ENCODE measurements around the gene SPSB1. TPM values are rescaled to one million over a fixed set of nuclear protein-coding genes. Genes with fewer than 3 reads are reported as not detected.

SPSB1 gene
- polyA plus RNA-seq, 3 donors = 10.8 to 11.8 (median 11.6) TPM

- DNase-seq (ENCODE audit: low read depth in 3 of 3, low spot score in 2 of 3) = no peak
Observed at GRCh38 chr1:9340172-9340854, 47.6 kb downstream of the SPSB1 start.

- no peak for DNase-seq (ENCODE audit: low read depth in 3 of 3, low spot score in 2 of 3)
Observed at GRCh38 chr1:9340864-9341263, 48.2 kb downstream of the SPSB1 start.

DNA sequence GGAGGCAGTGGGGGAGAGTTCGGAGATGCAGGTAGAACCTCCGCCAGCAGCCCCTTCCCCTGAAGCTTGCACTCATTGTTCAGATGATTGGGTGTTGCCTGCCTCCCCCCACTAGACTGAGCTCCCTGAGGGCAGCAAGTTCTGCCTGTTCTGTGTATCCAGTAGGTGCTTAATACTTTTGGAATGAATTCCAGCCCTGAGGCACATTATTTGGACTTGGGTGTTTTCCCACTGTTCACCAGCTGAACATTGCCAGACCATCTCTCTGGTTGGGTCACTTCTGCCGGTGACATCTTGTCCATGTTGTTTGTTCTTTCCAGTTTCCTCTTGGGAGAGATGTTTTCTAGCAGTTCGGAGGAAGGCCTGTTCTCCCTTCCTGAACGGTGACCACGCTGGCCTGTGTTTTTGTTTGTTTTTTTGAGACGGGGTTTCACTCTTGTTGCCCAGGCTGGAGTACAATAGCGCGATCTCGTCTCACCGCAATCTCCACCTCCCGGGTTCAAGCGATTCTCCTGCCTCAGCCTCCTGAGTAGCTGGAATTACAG, 48.7 kb downstream of the SPSB1 start:
- no peak for DNase-seq (ENCODE audit: low read depth in 3 of 3, low spot score in 2 of 3)

- DNase-seq (ENCODE audit: low read depth in 3 of 3, low spot score in 2 of 3) = no peak
Observed at GRCh38 chr1:9343269-9343668, 50.6 kb downstream of the SPSB1 start.

DNA sequence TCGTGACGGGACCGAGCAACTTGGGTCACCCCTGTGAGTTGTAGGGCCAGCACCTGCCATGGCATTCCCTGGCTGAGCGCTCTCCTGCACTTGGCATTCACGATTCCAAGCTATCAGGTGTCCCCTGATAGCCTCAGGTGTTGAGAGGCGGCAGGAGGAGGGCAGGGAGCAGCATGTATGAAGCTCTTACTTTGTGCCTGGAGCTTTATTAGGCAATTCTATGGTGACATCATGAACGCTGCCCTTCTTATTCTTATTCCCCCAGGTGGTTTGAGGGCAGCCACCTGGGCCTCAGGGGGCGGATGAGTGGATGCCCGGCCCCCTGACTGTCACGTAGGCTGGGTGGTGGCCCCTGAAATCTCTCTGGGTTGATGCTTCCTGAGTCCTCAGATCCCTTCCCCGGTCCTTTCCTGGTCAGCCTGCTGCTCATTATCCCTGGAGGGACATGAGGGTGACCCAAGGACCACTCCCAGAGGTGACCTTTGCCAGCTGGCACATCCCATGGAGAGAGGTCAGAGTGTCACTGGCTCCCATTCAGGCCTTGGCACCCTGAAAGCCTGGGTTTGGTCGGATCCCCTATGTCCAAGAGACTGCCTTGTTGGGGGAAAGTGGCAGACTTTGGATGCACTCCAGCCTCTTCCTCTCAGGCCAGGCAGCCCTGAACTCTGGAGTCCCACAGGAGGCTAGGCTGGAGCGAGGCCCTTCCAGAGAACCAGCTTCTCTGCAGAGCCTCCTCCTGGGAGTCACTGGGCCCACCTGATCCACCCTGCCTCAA, 51.9 kb downstream of the SPSB1 start:
- no peak for DNase-seq (ENCODE audit: low read depth in 3 of 3, low spot score in 2 of 3)

DNA sequence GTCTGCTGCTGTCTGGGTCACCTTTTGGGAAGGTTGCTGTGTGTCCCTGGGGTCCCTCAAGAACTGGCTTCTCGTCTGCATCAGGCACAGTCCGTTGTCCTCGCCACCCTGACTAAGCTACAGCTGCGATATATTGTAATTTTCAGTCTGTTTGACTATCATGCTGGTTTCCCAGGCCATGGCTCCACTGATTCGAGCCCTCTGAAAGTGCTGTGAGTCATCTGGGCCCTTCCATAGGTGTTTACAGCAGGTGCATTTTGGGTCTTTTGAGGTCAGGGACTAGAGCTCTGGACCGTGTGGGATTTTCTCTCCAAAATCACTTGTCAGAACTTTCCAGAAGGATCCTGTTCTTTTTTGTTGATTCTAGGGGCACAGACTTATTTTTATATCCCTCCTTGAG, 52.8 kb downstream of the SPSB1 start:
- DNase-seq (ENCODE audit: low read depth in 3 of 3, low spot score in 2 of 3) = no peak

- no peak for DNase-seq (ENCODE audit: low read depth in 3 of 3, low spot score in 2 of 3)
Observed at GRCh38 chr1:9345922-9346321, 53.2 kb downstream of the SPSB1 start.

DNA sequence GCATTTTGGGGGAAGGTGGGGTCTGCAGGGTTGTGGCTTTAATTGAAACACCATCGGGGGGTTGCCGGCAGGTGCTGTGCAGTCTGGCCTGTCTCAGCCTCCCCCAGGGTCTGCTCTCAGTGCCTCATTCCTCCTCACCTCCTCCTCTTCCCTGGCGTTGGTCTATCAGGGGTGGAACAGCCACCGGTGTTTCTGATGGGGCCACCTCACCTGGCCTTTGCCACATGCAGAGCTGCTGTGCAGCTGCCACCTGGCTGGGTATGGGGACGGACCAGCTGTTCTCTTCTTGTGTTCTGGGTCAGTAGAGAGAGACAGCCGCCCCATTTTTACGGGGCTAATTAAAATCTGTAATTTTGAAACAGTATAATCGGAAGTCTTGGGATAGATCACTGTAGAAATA, 53.9 kb downstream of the SPSB1 start:
- DNase-seq (ENCODE audit: low read depth in 3 of 3, low spot score in 2 of 3) = no peak

DNA sequence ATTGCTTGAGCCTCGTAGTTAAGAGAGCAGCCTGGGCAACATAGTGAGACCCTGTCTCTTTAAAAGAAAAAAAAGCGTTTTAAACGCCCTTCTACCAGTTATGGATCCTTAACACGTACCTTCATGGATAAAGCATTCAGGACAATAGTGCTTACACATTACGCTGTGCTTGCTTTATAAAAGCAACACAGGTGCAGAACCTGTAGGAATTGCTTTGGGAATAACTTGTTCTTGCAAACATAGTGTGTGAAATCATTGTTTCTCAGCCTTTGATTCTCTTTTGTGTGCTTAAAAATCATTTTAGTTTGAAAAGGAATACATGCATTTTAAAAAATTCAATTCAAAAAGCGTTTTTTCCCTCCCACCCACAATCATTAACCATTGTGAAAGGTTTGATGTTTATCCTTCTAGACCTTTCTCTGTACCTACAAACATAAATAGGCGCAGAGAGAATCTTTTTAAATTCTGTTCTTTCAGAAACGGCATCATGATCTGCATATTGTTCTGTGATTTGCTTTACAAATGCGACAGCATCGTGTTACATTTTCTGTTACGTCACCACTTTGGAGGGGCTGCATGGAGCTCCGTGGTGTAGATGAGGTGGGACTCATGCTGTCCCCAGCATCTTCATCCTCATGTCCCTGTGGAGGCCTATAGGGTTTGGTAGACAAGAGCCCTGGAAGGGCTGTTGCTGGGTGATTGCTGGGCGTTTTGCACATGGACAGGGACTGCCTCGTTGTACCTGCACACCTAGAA, 54.6 kb downstream of the SPSB1 start:
- no peak for DNase-seq (ENCODE audit: low read depth in 3 of 3, low spot score in 2 of 3)

DNA sequence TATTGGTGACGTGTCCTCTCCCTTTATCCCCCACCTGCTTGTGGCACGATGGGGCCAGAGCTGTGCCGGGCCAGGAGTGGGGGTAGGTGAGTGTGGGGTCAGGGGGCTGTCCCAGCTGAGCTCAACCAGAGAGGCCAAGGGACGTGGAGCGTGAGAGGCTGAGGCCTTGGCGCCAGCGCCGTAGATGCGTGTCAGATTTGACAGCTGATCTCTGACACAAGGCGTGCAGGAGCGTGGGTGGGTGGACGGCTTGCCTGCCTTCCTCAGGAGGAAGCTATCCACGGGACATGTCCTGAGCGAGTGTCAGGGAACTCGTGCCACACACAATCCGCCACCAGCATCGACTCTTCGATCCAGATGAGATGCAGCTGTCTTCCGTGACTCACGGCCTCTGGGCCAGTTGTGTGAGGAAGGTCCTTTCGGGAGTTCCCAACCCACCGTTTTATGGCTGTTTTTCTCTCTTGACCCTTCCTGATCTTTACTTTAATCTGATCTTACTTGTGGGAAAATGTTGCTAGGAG, 56.7 kb downstream of the SPSB1 start:
- no peak for DNase-seq (ENCODE audit: low read depth in 3 of 3, low spot score in 2 of 3)

- no peak for DNase-seq (ENCODE audit: low read depth in 3 of 3, low spot score in 2 of 3)
Observed at GRCh38 chr1:9350013-9350908, 57.6 kb downstream of the SPSB1 start.

DNA sequence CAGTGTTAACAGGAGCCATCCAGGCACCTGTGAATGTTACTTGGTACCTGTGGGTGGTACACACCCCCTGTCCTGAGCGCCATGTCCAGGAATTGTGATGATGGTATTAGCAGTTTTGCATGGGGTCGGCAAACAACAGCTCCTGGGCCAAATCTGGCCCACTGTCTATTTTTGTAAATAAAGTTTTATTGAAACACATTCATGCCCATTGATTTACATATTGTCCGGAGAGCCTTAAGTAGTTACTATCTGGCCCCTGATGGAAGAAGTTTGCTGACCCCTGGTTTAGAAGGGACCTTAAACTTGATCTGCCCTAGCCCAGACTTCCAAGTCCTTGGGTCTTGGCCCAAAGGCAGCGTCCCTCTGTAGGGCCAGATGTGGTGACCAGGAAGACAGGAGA, 58.3 kb downstream of the SPSB1 start:
- no peak for DNase-seq (ENCODE audit: low read depth in 3 of 3, low spot score in 2 of 3)

DNA sequence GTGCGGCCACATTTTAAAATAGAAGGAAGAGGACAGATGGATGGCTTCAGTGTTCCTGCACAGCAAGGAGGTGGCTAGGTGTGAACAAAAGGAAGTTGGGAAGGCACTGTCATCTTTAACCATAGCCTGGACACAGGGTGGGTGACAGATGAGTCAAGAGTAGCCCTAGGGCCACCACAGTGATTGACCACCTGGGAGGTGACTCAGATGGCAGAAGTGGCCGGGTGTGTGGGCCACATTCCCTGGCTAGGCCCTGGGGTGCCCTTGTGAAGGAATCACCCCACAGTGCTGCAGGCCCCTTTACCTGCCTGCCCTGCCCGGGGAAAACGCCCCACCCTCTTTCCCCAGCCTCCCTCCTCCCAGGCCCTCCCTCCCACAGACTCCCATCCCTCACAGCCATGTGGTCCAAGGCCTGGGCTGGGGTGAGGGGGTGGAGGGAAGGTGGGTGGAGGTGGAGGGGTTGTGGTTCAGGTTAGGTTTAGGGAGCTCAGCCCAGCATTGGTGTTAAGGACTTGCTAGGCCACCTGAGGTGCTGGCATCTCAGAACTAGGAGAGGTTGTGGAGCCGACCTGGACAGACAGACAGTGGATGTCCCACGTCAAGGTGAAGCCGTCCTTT, 59.1 kb downstream of the SPSB1 start:
- DNase-seq (ENCODE audit: low read depth in 3 of 3, low spot score in 2 of 3) = no peak

DNA sequence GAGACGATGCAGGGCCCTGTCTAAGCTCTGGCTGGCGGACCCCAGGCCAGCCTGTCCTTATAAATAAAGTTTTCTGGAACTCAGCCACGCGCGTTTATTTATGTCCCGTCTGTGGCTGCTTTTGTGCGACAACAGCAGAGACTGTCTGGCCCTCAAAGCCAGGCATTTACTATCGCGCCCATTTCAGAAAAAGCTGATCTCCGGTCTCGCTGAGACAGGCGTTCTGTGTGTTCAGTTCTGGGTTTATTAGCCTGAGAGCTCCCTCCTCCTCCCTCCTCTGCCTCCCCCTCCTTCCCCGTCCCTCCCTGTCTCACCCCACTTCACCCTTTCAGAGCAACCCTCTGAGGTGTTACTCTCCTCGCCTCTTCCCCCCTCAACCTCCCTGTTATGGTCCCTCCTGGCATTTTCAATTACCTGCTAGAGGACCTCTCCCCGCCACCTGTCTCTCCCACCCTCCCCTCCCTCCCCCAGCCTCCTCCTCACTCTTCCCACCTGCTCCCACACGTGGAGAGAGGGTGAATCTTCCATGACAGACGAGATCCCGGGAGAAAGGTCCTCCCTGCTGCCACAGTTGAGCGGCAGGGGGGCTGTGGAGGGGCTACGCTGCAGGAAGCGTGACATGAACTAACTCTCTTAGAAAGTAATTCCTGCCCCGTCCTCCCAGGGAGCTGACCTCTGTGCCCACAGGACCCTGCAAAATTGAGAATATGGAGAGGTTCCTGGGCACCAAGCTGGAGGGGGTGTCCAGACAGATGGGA, 59.9 kb downstream of the SPSB1 start:
- DNase-seq (ENCODE audit: low read depth in 3 of 3, low spot score in 2 of 3) = no peak

DNA sequence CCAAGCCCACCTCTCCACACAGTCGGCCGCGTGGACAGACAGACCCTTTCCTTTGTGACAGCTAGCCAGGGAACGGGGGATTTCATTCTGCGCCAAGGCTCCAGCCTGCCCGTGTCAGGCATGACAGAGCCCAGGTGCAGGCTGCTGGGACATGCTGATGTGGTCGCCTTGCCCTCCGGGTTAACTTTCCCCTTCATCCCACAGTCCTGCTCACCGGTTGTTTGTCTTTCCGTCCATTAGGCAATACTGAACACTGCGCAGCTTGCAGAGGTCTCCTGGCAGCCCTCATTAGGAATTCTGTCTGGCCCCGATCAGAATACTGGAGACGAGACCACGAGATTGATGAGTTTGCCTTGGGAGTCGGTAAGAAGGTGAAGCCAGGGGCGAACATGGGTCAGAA, 62.8 kb downstream of the SPSB1 start:
- DNase-seq (ENCODE audit: low read depth in 3 of 3, low spot score in 2 of 3) = no peak

DNA sequence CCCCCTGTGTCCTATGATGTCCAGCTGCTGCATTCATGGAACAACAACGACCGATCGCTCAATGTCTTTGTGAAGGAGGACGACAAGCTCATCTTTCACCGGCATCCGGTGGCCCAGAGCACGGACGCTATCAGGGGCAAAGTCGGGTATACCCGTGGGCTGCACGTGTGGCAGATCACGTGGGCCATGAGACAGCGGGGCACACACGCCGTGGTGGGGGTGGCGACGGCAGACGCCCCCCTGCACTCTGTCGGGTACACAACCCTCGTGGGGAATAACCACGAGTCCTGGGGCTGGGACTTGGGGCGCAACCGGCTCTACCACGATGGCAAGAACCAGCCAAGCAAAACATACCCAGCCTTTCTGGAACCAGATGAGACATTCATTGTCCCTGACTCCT, 63.3 kb downstream of the SPSB1 start:
- DNase-seq (ENCODE audit: low read depth in 3 of 3, low spot score in 2 of 3) = no peak

- no peak for DNase-seq (ENCODE audit: low read depth in 3 of 3, low spot score in 2 of 3)
Observed at GRCh38 chr1:9356829-9357466, 64.3 kb downstream of the SPSB1 start.

DNA sequence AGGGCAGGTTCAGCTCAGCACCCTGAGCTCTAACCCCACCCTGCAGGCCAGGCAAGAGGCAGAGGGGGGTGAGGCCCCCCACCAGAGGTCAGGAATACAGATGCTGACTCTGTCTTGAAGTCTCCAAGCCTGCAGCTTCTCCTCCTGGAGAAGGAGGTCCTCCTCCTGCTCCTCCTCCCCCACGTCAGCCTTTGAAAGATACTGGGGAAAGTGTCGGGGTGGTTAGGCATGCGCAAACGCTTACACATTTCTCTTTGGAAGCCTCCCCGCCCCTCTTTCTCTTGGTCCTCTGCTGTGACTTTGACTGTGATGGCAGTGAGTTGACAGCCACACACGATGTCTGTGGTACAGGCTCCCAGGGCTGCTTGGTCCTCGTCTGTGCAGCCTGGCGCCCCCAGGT, 65.3 kb downstream of the SPSB1 start:
- no peak for DNase-seq (ENCODE audit: low read depth in 3 of 3, low spot score in 2 of 3)

Data from right renal cortex interstitium (tissue), 3 donors.